ENCODE results near the gene PPP1R13L.

Gene PPP1R13L

GRCh38 chr19:45403781-45404556 lies 900 bp downstream of the PPP1R13L start:
- H3K27ac ChIP-seq (ENCODE audit: low read depth, low read length): no peak overlapping the region
- H3K4me1 ChIP-seq (ENCODE audit: insufficient read depth, low read length): peaks cover 19% of the 10 kb centered on the region
- H3K36me3 ChIP-seq (ENCODE audit: insufficient read depth, low read length): no peaks in the 10 kb centered on the region
- no peak overlapping the region for H3K9ac ChIP-seq (ENCODE audit: low read length)
- H3K27me3 ChIP-seq (ENCODE audit: control insufficient read depth in 1 of 2, insufficient read depth in 2 of 2, low read length in 2 of 2): peaks cover 11 to 27% of the 10 kb centered on the region in 2 donors
- no peak overlapping the region for H3K4me3 ChIP-seq (ENCODE audit: low read depth in 1 of 2, low read length in 2 of 2)
- no peaks in the 10 kb centered on the region for H3K9me3 ChIP-seq (ENCODE audit: low read length)

GRCh38 chr19:45403272-45403671 lies 1.6 kb downstream of the PPP1R13L start:
- Histone ChIP-seq H3K9me3 (ENCODE audit: low read length) (no peaks in the 10 kb centered on the region), H3K36me3 (ENCODE audit: insufficient read depth, low read length) (no peaks in the 10 kb centered on the region), H3K27me3 (ENCODE audit: control insufficient read depth in 1 of 2, insufficient read depth in 2 of 2, low read length in 2 of 2) (peaks cover 11 to 27% of the 10 kb centered on the region in 2 donors), H3K4me3 (ENCODE audit: low read depth in 1 of 2, low read length in 2 of 2) (no peak overlapping the region), H3K4me1 (ENCODE audit: insufficient read depth, low read length) (peaks cover 19% of the 10 kb centered on the region), H3K27ac (ENCODE audit: low read depth, low read length) (no peak overlapping the region), H3K9ac (ENCODE audit: low read length) (no peak overlapping the region)

GRCh38 chr19:45402298-45403061 lies 2.4 kb downstream of the PPP1R13L start:
- Histone ChIP-seq H3K4me3 (ENCODE audit: low read depth in 1 of 2, low read length in 2 of 2) (no peak overlapping the region), H3K9ac (ENCODE audit: low read length) (no peak overlapping the region), H3K36me3 (ENCODE audit: insufficient read depth, low read length) (no peaks in the 10 kb centered on the region), H3K9me3 (ENCODE audit: low read length) (no peaks in the 10 kb centered on the region), H3K27ac (ENCODE audit: low read depth, low read length) (no peak overlapping the region), H3K4me1 (ENCODE audit: insufficient read depth, low read length) (peaks cover 22% of the 10 kb centered on the region), H3K27me3 (ENCODE audit: control insufficient read depth in 1 of 2, insufficient read depth in 2 of 2, low read length in 2 of 2) (peaks cover 11 to 27% of the 10 kb centered on the region in 2 donors)

GRCh38 chr19:45401815-45402214 lies 3.1 kb downstream of the PPP1R13L start:
- Histone ChIP-seq H3K4me3 (ENCODE audit: low read depth in 1 of 2, low read length in 2 of 2) (no peak overlapping the region), H3K9me3 (ENCODE audit: low read length) (no peaks in the 10 kb centered on the region), H3K27me3 (ENCODE audit: control insufficient read depth in 1 of 2, insufficient read depth in 2 of 2, low read length in 2 of 2) (peaks cover 11 to 27% of the 10 kb centered on the region in 2 donors), H3K9ac (ENCODE audit: low read length) (no peak overlapping the region), H3K27ac (ENCODE audit: low read depth, low read length) (no peak overlapping the region), H3K4me1 (ENCODE audit: insufficient read depth, low read length) (peaks cover 16% of the 10 kb centered on the region), H3K36me3 (ENCODE audit: insufficient read depth, low read length) (no peaks in the 10 kb centered on the region)

GRCh38 chr19:45400192-45400591 lies 4.7 kb downstream of the PPP1R13L start:
- Histone ChIP-seq H3K27me3 (ENCODE audit: control insufficient read depth in 1 of 2, insufficient read depth in 2 of 2, low read length in 2 of 2) (peaks cover 11 to 27% of the 10 kb centered on the region in 2 donors), H3K9ac (ENCODE audit: low read length) (no peak overlapping the region), H3K36me3 (ENCODE audit: insufficient read depth, low read length) (no peaks in the 10 kb centered on the region), H3K4me3 (ENCODE audit: low read depth in 1 of 2, low read length in 2 of 2) (no peak overlapping the region), H3K9me3 (ENCODE audit: low read length) (no peaks in the 10 kb centered on the region), H3K27ac (ENCODE audit: low read depth, low read length) (no peak overlapping the region), H3K4me1 (ENCODE audit: insufficient read depth, low read length) (peaks cover 12% of the 10 kb centered on the region)

- Histone ChIP-seq H3K4me3 (ENCODE audit: low read depth in 1 of 2, low read length in 2 of 2) (no peak overlapping the region), H3K9me3 (ENCODE audit: low read length) (no peaks in the 10 kb centered on the region), H3K27me3 (ENCODE audit: control insufficient read depth in 1 of 2, insufficient read depth in 2 of 2, low read length in 2 of 2) (no peaks in the 10 kb centered on the region), H3K27ac (ENCODE audit: low read depth, low read length) (no peak overlapping the region), H3K9ac (ENCODE audit: low read length) (no peak overlapping the region), H3K36me3 (ENCODE audit: insufficient read depth, low read length) (no peaks in the 10 kb centered on the region), H3K4me1 (ENCODE audit: insufficient read depth, low read length) (peaks cover 3% of the 10 kb centered on the region)
These were observed 8.8 kb downstream of the PPP1R13L start for GRCh38 chr19:45395821-45396617.

- H3K9ac ChIP-seq (ENCODE audit: low read length): no peak overlapping the region
These were observed 12.8 kb downstream of the PPP1R13L start for GRCh38 chr19:45391871-45392665.

GRCh38 chr19:45391346-45391745 lies 13.5 kb downstream of the PPP1R13L start:
- Histone ChIP-seq H3K36me3 (ENCODE audit: insufficient read depth, low read length) (no peaks in the 10 kb centered on the region), H3K27ac (ENCODE audit: low read depth, low read length) (no peak overlapping the region), H3K9me3 (ENCODE audit: low read length) (no peaks in the 10 kb centered on the region), H3K4me1 (ENCODE audit: insufficient read depth, low read length) (no peaks in the 10 kb centered on the region), H3K4me3 (ENCODE audit: low read depth in 1 of 2, low read length in 2 of 2) (no peak overlapping the region), H3K27me3 (ENCODE audit: control insufficient read depth in 1 of 2, insufficient read depth in 2 of 2, low read length in 2 of 2) (no peaks in the 10 kb centered on the region), H3K9ac (ENCODE audit: low read length) (no peak overlapping the region)

More at GRCh38 chr19:45391871-45392665, 12.8 kb downstream of the PPP1R13L start:
- H3K4me3 ChIP-seq (ENCODE audit: low read depth in 1 of 2, low read length in 2 of 2): no peak overlapping the region
- H3K27me3 ChIP-seq (ENCODE audit: control insufficient read depth in 1 of 2, insufficient read depth in 2 of 2, low read length in 2 of 2): no peaks in the 10 kb centered on the region
- no peaks in the 10 kb centered on the region for H3K36me3 ChIP-seq (ENCODE audit: insufficient read depth, low read length)
- H3K27ac ChIP-seq (ENCODE audit: low read depth, low read length): no peak overlapping the region
- H3K4me1 ChIP-seq (ENCODE audit: insufficient read depth, low read length): no peaks in the 10 kb centered on the region
- no peaks in the 10 kb centered on the region for H3K9me3 ChIP-seq (ENCODE audit: low read length)

GRCh38 chr19:45385392-45386221 lies 19.3 kb downstream of the PPP1R13L start:
- Histone ChIP-seq H3K27me3 (ENCODE audit: control insufficient read depth in 1 of 2, insufficient read depth in 2 of 2, low read length in 2 of 2) (peaks cover 16 to 17% of the 10 kb centered on the region in 2 donors), H3K9me3 (ENCODE audit: low read length) (no peaks in the 10 kb centered on the region), H3K36me3 (ENCODE audit: insufficient read depth, low read length) (no peaks in the 10 kb centered on the region), H3K4me1 (ENCODE audit: insufficient read depth, low read length) (no peaks in the 10 kb centered on the region), H3K4me3 (ENCODE audit: low read depth in 1 of 2, low read length in 2 of 2) (no peak overlapping the region), H3K27ac (ENCODE audit: low read depth, low read length) (no peak overlapping the region), H3K9ac (ENCODE audit: low read length) (no peak overlapping the region)

GRCh38 chr19:45382426-45382825 lies 22.4 kb downstream of the PPP1R13L start:
- H3K36me3 ChIP-seq (ENCODE audit: insufficient read depth, low read length): no peaks in the 10 kb centered on the region
- no peak overlapping the region for H3K4me3 ChIP-seq (ENCODE audit: low read depth in 1 of 2, low read length in 2 of 2)
- H3K9me3 ChIP-seq (ENCODE audit: low read length): no peaks in the 10 kb centered on the region
- H3K9ac ChIP-seq (ENCODE audit: low read length): no peak overlapping the region
- H3K27me3 ChIP-seq (ENCODE audit: control insufficient read depth in 1 of 2, insufficient read depth in 2 of 2, low read length in 2 of 2): peaks cover 16 to 17% of the 10 kb centered on the region in 2 donors
- H3K27ac ChIP-seq (ENCODE audit: low read depth, low read length): no peak overlapping the region
- no peaks in the 10 kb centered on the region for H3K4me1 ChIP-seq (ENCODE audit: insufficient read depth, low read length)

Measured in muscle layer of colon (tissue), 2 donors.